T-helper 1 cell treated with Interleukin-12 subunit alpha and Interleukin-12 subunit beta and Interleukin-4 antibody, amounts not matched to agents 30 μg/mL and 1 μg/mL, for 36 hours (primary cell): ENCODE measurements around the gene DYNLT2.
"Not testable (repeated sequence)": the region's sequence is repeated elsewhere in the genome, so short reads cannot be mapped to it uniquely, and the experiment has no call there.

Experiments
- H3K27ac Mint-ChIP-seq: one replicate; pipeline ENCODE4 v1.8.0; 2021; ENCODE audit warnings: mild to moderate bottlenecking, mixed read lengths
- H3K27me3 Mint-ChIP-seq: one replicate; pipeline ENCODE4 v1.8.0; 2021; ENCODE audit warnings: low read depth, mixed read lengths
- H3K36me3 Mint-ChIP-seq: one replicate; pipeline ENCODE4 v1.8.0; 2021; ENCODE audit warnings: low read depth, mixed read lengths
- H3K4me1 Mint-ChIP-seq: one replicate; pipeline ENCODE4 v1.8.0; 2021; ENCODE audit warnings: low read depth, mixed read lengths
- H3K4me3 Mint-ChIP-seq: one replicate; pipeline ENCODE4 v1.8.0; 2021; ENCODE audit warnings: mild to moderate bottlenecking, moderate library complexity, mixed read lengths
- H3K9me3 Mint-ChIP-seq: one replicate; pipeline ENCODE4 v1.8.0; 2021; ENCODE audit warnings: mixed read lengths

Gene DYNLT2

DNA sequence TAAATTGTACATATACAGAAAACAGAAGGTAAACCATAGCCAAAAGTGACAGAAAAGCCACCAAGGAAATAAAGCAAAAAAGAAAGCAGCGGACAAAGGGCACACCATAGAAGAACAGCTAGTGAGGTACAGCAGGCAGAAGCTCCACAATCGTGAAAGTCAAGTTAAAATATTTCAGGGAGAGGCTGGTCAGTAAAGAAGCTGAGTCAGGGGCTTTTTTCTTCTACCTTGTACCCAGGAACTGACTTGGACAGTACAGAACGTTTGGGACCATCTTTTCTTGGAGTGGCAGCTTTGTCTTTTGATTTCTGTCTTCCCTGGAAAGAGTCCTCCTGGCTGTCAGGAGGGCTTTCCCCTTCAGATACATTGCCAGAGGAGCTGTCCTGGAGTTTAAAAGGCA is 41.4 kb downstream of the DYNLT2 start:
- H3K27me3 Mint-ChIP-seq: no peaks in the 10 kb centered on the region
- H3K4me1 Mint-ChIP-seq: peaks cover 13% of the 10 kb centered on the region
- no peak overlapping the region for H3K4me3 Mint-ChIP-seq
- H3K9me3 Mint-ChIP-seq: no peaks in the 10 kb centered on the region
- H3K36me3 Mint-ChIP-seq: peaks cover 13% of the 10 kb centered on the region
- no peak overlapping the region for H3K27ac Mint-ChIP-seq

- Mint-ChIP-seq H3K27me3 (no peaks in the 10 kb centered on the region), H3K4me1 (peaks cover 18% of the 10 kb centered on the region), H3K36me3 (peaks cover 12% of the 10 kb centered on the region), H3K4me3 (no peak overlapping the region), H3K9me3 (no peaks in the 10 kb centered on the region), H3K27ac (no peak overlapping the region)
Observed at GRCh38 chr6:169709293-169709692, 42.1 kb downstream of the DYNLT2 start.

DNA sequence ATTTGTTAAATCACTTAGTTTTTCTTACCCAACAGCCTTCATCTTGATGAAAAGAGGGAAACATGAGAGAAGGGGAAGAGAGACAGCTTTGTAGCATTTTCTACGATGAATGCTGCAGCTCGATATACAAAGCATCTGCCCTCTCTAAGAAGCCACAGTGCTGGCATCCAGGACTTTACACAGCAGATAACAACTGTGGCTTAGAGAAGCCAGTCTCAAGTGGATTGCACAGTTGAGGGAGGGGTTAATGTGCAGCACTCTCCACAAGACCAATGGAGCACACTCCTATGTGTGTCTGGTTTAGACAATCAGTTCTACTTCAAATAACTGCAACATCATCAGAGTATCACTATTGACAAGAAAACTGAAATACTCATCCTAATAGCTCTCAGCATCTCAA is 43.6 kb downstream of the DYNLT2 start:
- Mint-ChIP-seq H3K4me3 (no peak overlapping the region), H3K27me3 (no peaks in the 10 kb centered on the region), H3K4me1 (peaks cover 32% of the 10 kb centered on the region), H3K27ac (no peak overlapping the region), H3K9me3 (no peaks in the 10 kb centered on the region), H3K36me3 (peaks cover 16% of the 10 kb centered on the region)

DNA sequence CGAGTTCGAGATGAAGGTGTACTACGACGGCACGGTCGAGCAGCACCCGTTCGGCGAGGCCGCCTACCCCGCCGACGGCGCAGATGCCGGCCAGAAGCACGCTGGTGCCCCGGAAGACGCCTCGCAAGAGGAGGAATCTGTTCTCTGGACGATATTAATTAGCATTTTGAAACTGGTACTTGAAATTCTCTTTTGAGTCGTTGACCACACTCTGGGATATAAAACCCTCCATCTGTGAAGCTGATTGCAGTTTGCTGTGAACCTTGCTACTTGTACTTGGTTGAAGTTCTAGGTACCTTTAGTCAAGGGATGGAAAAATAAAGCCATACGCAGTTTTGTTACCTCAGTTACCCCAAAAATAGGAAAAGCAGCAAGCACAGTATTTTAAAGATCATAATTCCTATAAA is 48.5 kb downstream of the DYNLT2 start:
- H3K27ac Mint-ChIP-seq: peak overlapping the region; percentile 86
- peaks cover 34% of the 10 kb centered on the region for H3K4me1 Mint-ChIP-seq
- no peaks in the 10 kb centered on the region for H3K27me3 Mint-ChIP-seq
- H3K4me3 Mint-ChIP-seq: peak overlapping the region; percentile 86
- H3K9me3 Mint-ChIP-seq: no peaks in the 10 kb centered on the region
- H3K36me3 Mint-ChIP-seq: peaks cover 15% of the 10 kb centered on the region

- Mint-ChIP-seq H3K4me1 (peaks cover 33% of the 10 kb centered on the region), H3K4me3 (peak within 1 kb of the TSS; percentile 86), H3K27me3 (no peaks in the 10 kb centered on the region), H3K36me3 (peaks cover 15% of the 10 kb centered on the region), H3K27ac (peak within 1 kb of the TSS; percentile 86), H3K9me3 (peaks cover 2% of the 10 kb centered on the region)
Observed at GRCh38 chr6:169701954-169702839, 49.2 kb downstream of the DYNLT2 start, which contains the start of the genes C6orf120 and WDR27. TSS of gene C6orf120 (plus strand) at chr6:169702126. CDS start at chr6:169702460, 334 bp downstream. TSS of gene WDR27 (minus strand) at chr6:169702029. CDS start at chr6:169689005, 13,024 bp downstream.

GRCh38 chr6:169701311-169701953 is 49.9 kb downstream of the DYNLT2 start:
- H3K4me3 Mint-ChIP-seq: peak overlapping the region; percentile 85
- peaks cover 3% of the 10 kb centered on the region for H3K9me3 Mint-ChIP-seq
- H3K36me3 Mint-ChIP-seq: peaks cover 15% of the 10 kb centered on the region
- H3K27ac Mint-ChIP-seq: peak overlapping the region; percentile 68
- peaks cover 31% of the 10 kb centered on the region for H3K4me1 Mint-ChIP-seq
- no peaks in the 10 kb centered on the region for H3K27me3 Mint-ChIP-seq

DNA sequence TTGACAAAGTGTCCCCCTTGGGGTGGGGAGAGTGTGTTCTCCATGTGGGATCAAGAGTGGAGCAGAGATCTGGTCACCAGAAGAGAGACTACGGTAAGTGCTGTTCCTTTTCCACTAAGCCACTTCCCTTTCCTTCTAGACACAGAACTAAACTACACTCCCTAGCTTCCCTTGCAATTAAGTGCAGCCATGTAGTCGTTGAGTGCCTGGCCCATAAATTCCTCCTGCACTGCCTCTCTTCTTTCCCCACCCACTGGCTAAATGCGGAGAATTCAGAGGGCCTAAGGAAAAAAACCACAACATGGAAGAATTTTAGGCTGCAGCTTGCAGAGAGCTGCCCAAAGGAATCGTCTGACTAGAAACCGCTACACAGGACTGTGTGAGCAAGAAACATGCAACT is 51.1 kb downstream of the DYNLT2 start:
- Mint-ChIP-seq H3K27me3 (no peaks in the 10 kb centered on the region), H3K27ac (no peak overlapping the region), H3K9me3 (peaks cover 8% of the 10 kb centered on the region), H3K4me3 (peak overlapping the region; percentile 23), H3K36me3 (peaks cover 14% of the 10 kb centered on the region), H3K4me1 (peaks cover 26% of the 10 kb centered on the region)

- not testable (repeated sequence) for H3K4me3 Mint-ChIP-seq, H3K9me3 Mint-ChIP-seq, H3K27me3 Mint-ChIP-seq, H3K4me1 Mint-ChIP-seq, H3K36me3 Mint-ChIP-seq, H3K27ac Mint-ChIP-seq
Observed at GRCh38 chr6:169697115-169697514, 54.3 kb downstream of the DYNLT2 start.

DNA sequence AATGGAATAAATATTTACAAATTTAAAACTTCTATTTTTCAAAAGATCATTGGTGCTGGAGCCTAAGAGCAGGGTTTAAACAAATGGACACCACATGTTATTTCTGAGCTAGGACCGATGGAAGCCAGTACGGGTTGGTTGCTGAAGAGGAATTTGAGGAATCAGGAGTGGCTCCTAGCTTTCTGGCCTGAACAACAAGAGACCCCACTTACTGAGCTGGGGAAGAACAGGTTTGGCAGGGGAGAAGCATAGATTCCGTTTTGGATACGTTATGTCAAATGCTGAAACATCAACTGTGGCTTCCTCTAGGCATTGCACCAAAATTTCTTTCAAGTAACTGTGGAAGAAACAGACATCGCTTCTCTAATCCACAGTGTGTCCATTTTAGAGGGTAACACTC is 56.2 kb downstream of the DYNLT2 start:
- Mint-ChIP-seq H3K4me3 (no peak overlapping the region), H3K27ac (no peak overlapping the region), H3K27me3 (no peaks in the 10 kb centered on the region), H3K9me3 (peaks cover 8% of the 10 kb centered on the region), H3K4me1 (peaks cover 3% of the 10 kb centered on the region), H3K36me3 (peaks cover 1% of the 10 kb centered on the region)

DNA sequence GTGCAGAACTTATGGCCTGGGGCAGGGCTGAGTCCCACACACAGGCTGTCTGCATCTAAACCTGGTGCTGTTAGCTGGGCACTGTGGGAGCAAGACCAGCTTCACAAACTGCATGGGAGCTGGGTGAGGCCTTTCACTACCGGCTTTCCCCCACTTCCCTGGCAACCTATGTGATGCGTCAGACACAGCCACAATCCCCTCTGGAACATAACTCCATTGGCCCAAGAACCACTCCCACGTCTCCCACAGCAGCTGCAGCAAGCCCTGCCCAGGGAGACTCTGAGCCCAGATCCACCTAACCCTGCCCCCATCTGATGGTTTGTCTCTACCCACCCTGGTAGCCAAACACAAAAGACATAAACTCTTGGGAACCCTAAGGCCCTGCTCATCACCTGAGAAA is 58.9 kb downstream of the DYNLT2 start:
- Mint-ChIP-seq H3K27me3 (no peaks in the 10 kb centered on the region), H3K36me3 (peaks cover 7% of the 10 kb centered on the region), H3K27ac (no peak overlapping the region), H3K4me3 (no peak overlapping the region), H3K4me1 (no peaks in the 10 kb centered on the region), H3K9me3 (peaks cover 5% of the 10 kb centered on the region)

- H3K36me3 Mint-ChIP-seq: peaks cover 14% of the 10 kb centered on the region
- peaks cover 10% of the 10 kb centered on the region for H3K9me3 Mint-ChIP-seq
- H3K4me1 Mint-ChIP-seq: no peaks in the 10 kb centered on the region
- no peak overlapping the region for H3K4me3 Mint-ChIP-seq
- H3K27ac Mint-ChIP-seq: no peak overlapping the region
- no peaks in the 10 kb centered on the region for H3K27me3 Mint-ChIP-seq
Observed at GRCh38 chr6:169691260-169691659, 60.1 kb downstream of the DYNLT2 start.
